Ectodermal cell (in vitro differentiated cells): ENCODE results near the gene NUFIP2.
"Not testable (repeated sequence)": the region's sequence is repeated elsewhere in the genome, so short reads cannot be mapped to it uniquely, and the experiment has no call there.

Source experiments
- H3K27ac ChIP-seq: 2 replicates; pipeline ENCODE4 v1.7.0; 2013; ENCODE audit warnings: mild to moderate bottlenecking, low read depth, low read length; ENCODE audit not compliant: insufficient read depth, poor library complexity, severe bottlenecking
- H3K27me3 ChIP-seq: 2 replicates; pipeline ENCODE4 v1.7.0; 2013; ENCODE audit warnings: mild to moderate bottlenecking, low read length; ENCODE audit not compliant: insufficient read depth, control insufficient read depth, poor library complexity, severe bottlenecking
- H3K36me3 ChIP-seq: one replicate; pipeline ENCODE4 v1.7.0; 2013; ENCODE audit warnings: low read length; ENCODE audit not compliant: control insufficient read depth, insufficient read depth
- H3K4me1 ChIP-seq: one replicate; pipeline ENCODE4 v1.7.0; 2013; ENCODE audit warnings: low read length; ENCODE audit not compliant: control insufficient read depth, insufficient read depth
- H3K4me3 ChIP-seq: 2 replicates; pipeline ENCODE4 v1.7.0; 2013; ENCODE audit warnings: low read depth, low read length, control low read depth; ENCODE audit not compliant: insufficient read depth
- H3K9me3 ChIP-seq: 2 replicates; pipeline ENCODE4 v1.7.0; 2013; ENCODE audit warnings: mild to moderate bottlenecking, low read length, moderate library complexity; ENCODE audit not compliant: control insufficient read depth
- WGBS, 2 experiments: methylation state at CpG; one replicate each; pipeline ENCODE4 v1.1.7; 2013; ENCODE audit warnings: missing lambda C conversion rate in 2 of 2; 5-methylcytosine and 5-hydroxymethylcytosine counted together

NUFIP2 gene

GRCh38 chr17:29279397-29280070, 14.4 kb downstream of the NUFIP2 start:
- Histone ChIP-seq H3K27me3 (no peaks in the 10 kb centered on the region), H3K4me1 (no peaks in the 10 kb centered on the region), H3K36me3 (peaks cover 37% of the 10 kb centered on the region), H3K27ac (no peak overlapping the region), H3K4me3 (no peak overlapping the region), H3K9me3 (no peaks in the 10 kb centered on the region)
- 96% methylated on average over 5 of the region's 5 CpGs for WGBS, 2 experiments

GRCh38 chr17:29278692-29279091, 15.3 kb downstream of the NUFIP2 start:
- Histone ChIP-seq H3K27ac (no peak overlapping the region), H3K4me3 (no peak overlapping the region), H3K9me3 (no peaks in the 10 kb centered on the region), H3K27me3 (no peaks in the 10 kb centered on the region), H3K4me1 (no peaks in the 10 kb centered on the region), H3K36me3 (peaks cover 40% of the 10 kb centered on the region)

- H3K27ac ChIP-seq = no peak overlapping the region
- H3K27me3 ChIP-seq = no peaks in the 10 kb centered on the region
- H3K4me1 ChIP-seq = no peaks in the 10 kb centered on the region
- no peak overlapping the region for H3K4me3 ChIP-seq
- H3K36me3 ChIP-seq = peaks cover 27% of the 10 kb centered on the region
- H3K9me3 ChIP-seq = no peaks in the 10 kb centered on the region
- WGBS, 2 experiments = 73% methylated on average over 1 of the region's 1 CpG; no CpG with 5 or more reads in 1 of the 2 experiments
Observed at GRCh38 chr17:29273924-29274323, 20.0 kb downstream of the NUFIP2 start.

DNA sequence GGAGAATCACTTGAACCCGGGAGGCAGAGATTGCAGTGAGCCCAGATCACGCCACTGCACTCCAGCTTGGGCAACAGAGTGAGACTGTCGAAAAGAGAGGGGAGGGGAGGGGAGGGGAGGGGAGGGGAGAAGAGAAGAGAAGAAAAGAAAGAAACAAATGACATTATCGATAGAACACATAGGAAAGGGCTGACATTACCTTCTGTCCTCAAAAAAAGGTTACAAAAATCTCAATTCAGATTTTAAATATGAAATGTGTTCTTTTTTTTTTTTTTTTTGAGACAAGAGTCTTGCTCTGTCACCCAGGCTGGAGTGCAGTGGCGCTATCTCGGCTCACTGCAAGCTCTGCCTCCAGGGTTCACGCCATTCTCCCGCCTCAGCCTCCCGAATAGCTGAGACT, 22.0 kb downstream of the NUFIP2 start:
- not testable (repeated sequence) for H3K4me1 ChIP-seq, H3K27me3 ChIP-seq, H3K4me3 ChIP-seq, H3K9me3 ChIP-seq, H3K27ac ChIP-seq
- peaks cover 24% of the 10 kb centered on the region for H3K36me3 ChIP-seq
- 95% methylated on average over 7 to 8 of the region's 9 CpGs for WGBS, 2 experiments

DNA sequence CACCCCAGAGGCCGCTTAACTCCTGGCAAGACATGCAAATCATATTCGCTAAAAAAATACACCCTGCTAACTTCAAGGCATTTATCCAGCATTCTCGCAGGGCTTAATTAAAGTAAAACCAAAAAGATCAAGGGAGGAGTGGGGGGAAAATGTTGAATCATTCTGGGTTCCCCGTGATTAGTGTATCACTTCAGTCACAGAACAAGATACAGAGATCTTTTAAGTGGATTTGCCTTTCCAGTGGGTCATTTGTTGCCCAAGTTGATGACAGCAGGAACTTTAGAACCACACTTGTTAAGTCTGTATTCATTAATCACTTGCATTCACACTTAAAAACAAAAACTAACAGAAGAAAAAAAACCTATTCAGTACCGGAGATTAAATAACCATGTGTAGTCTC, 30.0 kb downstream of the NUFIP2 start:
- no peak overlapping the region for H3K4me3 ChIP-seq
- no peak overlapping the region for H3K27ac ChIP-seq
- H3K4me1 ChIP-seq = no peaks in the 10 kb centered on the region
- 94 to 96% methylated on average over 4 of the region's 5 CpGs for WGBS, 2 experiments
- no peaks in the 10 kb centered on the region for H3K27me3 ChIP-seq
- H3K36me3 ChIP-seq = peaks cover 36% of the 10 kb centered on the region
- H3K9me3 ChIP-seq = no peaks in the 10 kb centered on the region

DNA sequence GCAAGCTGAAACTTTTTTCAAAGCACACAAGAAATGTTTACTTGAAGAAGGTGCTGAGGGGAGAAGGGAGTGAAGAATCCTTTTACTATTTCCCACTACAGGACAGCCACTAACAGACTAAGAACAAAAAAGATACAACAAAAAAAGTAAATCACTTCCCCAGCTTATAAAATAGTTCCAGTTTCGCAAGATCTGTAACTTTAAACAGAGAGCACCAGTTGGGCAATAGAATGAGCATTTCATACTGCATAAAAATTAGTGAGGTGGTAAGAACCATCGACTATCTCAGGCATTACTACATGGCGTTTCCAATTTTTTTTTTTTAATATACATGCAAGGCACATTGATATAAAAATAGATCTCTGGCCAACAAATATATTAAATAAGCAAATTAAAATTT, 36.2 kb downstream of the NUFIP2 start:
- 93 to 100% methylated on average over 1 to 3 of the region's 3 CpGs for WGBS, 2 experiments
- Histone ChIP-seq H3K9me3 (no peaks in the 10 kb centered on the region), H3K36me3 (peaks cover 19% of the 10 kb centered on the region), H3K4me3 (no peak overlapping the region), H3K27ac (no peak overlapping the region), H3K27me3 (no peaks in the 10 kb centered on the region), H3K4me1 (no peaks in the 10 kb centered on the region)

DNA sequence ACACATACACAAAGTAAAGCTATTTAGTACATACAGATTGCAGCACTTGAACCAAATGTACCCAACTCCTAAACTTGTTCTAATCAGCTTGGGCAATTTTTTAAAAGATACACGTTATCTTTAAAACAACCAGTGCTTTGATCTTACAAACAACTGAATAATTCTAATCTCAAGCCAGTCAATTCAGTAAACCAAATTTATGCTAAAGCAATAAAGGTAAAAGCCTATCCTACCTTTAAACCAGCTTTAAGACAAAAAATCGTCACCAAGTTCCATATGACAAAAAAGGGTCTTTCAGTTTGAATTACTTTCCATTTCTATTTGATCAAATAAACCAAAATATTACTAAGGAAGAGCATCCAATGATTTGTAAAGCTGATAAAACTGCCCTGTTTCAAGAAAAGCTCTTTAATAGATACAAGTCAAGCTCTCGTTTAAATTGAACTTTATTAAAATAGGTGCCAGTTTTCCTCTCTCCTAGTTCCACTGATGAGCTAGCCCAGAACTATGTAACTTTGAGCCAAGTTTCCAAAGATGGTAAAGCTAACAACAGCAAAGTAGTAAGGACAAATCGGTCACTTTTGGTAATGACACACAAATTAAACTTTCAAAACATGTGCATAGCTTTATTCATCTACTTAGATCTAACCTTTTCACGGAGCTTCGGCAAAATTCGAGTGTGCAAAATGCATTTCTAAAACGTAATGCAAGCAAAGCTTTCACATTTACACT, 37.0 kb downstream of the NUFIP2 start:
- H3K36me3 ChIP-seq = peaks cover 13% of the 10 kb centered on the region
- no peaks in the 10 kb centered on the region for H3K9me3 ChIP-seq
- no peak overlapping the region for H3K4me3 ChIP-seq
- no peak overlapping the region for H3K27ac ChIP-seq
- no peaks in the 10 kb centered on the region for H3K4me1 ChIP-seq
- no peaks in the 10 kb centered on the region for H3K27me3 ChIP-seq
- WGBS, 2 experiments = 93 to 95% methylated on average over 8 of the region's 8 CpGs

DNA sequence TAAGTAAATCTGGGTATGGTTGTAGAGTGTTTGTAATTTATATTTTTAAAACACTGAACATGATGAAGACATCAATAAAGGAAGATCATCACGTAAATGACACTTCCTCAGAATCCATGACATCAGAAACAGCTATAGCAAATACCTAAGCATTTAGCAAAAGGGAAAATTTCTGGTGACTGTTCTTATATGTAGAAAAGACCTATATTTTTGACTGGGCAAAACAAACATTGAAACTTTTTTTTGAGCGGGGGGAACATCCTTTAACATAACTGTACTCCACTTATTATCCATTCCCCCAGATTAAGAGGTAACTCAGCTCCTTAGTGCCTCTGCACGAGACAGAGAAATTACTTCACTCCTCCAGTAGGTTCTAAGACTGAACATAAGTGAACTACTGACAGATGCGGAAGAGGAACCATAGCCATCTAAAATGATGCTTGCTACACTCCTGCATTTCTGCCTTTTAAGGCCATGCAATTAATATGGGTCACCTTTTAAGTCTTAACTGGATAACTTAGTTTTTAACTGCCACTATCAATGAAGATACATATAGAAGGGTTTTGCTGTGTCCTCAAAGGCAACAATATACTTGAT, 37.9 kb downstream of the NUFIP2 start:
- Histone ChIP-seq H3K4me3 (no peak overlapping the region), H3K36me3 (peaks cover 13% of the 10 kb centered on the region), H3K27me3 (no peaks in the 10 kb centered on the region), H3K4me1 (no peaks in the 10 kb centered on the region), H3K27ac (no peak overlapping the region), H3K9me3 (no peaks in the 10 kb centered on the region)
- 81 to 85% methylated on average over 3 to 4 of the region's 4 CpGs for WGBS, 2 experiments

DNA sequence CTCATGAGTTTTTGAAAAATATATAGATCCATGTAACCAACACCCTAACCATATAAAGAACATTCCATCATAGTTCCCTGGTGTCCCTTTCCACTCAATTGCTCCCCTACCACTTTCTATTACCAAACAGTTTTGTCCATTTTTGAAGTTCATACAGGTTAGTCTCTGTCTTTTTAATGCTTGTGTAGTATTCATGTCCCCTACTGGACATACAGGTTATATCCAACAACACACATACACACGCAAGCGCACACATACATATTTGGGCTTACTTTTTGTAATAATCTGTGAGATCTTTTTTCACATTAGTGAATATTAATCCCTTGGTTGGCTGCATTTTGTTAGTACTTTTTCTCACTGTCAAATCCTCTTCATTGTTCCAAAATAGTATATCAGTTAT, 40.9 kb downstream of the NUFIP2 start:
- Histone ChIP-seq H3K27me3 (no peaks in the 10 kb centered on the region), H3K36me3 (peaks cover 3% of the 10 kb centered on the region), H3K4me3 (no peak overlapping the region), H3K27ac (no peak overlapping the region), H3K4me1 (no peaks in the 10 kb centered on the region), H3K9me3 (no peaks in the 10 kb centered on the region)
- WGBS, 2 experiments = 100% methylated on average over 2 of the region's 2 CpGs; no CpG with 5 or more reads in 1 of the 2 experiments

DNA sequence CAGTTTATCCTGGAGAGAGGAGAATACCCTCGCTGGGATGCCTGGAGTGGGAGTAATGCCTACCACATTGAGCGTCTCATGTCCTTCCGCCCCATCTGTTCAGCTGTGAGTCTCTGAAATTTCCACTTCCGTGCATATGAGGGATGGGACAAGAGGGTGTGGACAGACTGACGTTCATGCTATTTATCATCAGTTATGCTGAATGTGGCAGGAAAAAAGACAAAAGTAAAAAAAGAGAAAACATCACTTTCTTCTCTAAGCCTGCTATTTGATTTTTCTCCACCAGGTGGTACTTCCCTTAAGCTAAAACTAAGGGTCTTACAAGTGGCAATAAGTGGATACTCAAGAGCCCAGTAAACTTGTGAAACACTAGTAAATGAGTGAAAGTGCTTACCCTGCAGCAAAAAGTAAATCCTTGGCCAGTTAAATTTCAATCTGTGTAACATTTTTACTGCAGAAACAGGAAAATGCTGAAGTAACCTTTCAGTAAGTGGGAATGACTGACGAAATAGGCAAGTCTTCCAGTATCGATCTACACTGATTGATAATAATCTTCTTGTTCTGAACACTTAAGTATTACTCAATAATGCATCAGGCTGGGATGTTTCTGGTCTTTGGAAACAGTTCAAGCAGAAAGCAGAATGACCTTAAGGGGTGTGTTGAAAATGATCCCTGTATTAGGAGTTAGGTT, 41.7 kb downstream of the NUFIP2 start:
- H3K36me3 ChIP-seq = no peaks in the 10 kb centered on the region
- 90% methylated on average over 7 of the region's 7 CpGs for WGBS, 2 experiments
- no peaks in the 10 kb centered on the region for H3K27me3 ChIP-seq
- H3K4me3 ChIP-seq = no peak overlapping the region
- H3K4me1 ChIP-seq = no peaks in the 10 kb centered on the region
- H3K27ac ChIP-seq = no peak overlapping the region
- H3K9me3 ChIP-seq = no peaks in the 10 kb centered on the region
